AG04450 (cell line): ENCODE data around the gene TAS2R40. TPM values are rescaled to one million over a fixed set of nuclear protein-coding genes. Genes with fewer than 3 reads are reported as not detected.

ENCODE experiments used
- CTCF ChIA-PET: fragments of 300-600, 350-600 bp; formaldehyde crosslinking; extraction: SDS; loops from one replicate; lab custom pipeline; 2022; ENCODE audit warnings: antibody characterized with exemption, inconsistent platforms; lab: Charles Lee
- POLR2A ChIA-PET: fragments of 350-600 bp; formaldehyde crosslinking; extraction: SDS; loops from one replicate; lab custom pipeline; 2021; ENCODE audit warnings: antibody characterized with exemption, inconsistent platforms; lab: Yijun Ruan, JAX
- DNase-seq: peaks from one replicate; pipeline ENCODE4 v3.0.0-alpha.2; 2011; ENCODE audit warnings: low read depth, low spot score
- H3K27ac ChIP-seq: one replicate; pipeline ENCODE4 v1.5.1; 2012; ENCODE audit warnings: low read depth, low read length, control low read depth
- H3K27me3 ChIP-seq: one replicate; pipeline ENCODE4 v1.6.0; 2012; ENCODE audit warnings: low read length; ENCODE audit not compliant: control insufficient read depth, insufficient read depth
- H3K4me3 ChIP-seq: 2 replicates; pipeline ENCODE4 v1.5.1; 2011; ENCODE audit warnings: mild to moderate bottlenecking, low read depth, low read length, control low read depth
- H3K9me3 ChIP-seq: 2 replicates; pipeline ENCODE4 v1.5.1; 2012; ENCODE audit warnings: low read length; ENCODE audit not compliant: control insufficient read depth, insufficient read depth
- polyA plus RNA-seq: library from polyadenylated mRNA; depleted of rRNA; stranded (reverse); fragments of >200 nt; gene quantifications from 2 replicates; pipeline ENCODE4 v1.2.3, GENCODE V29; 2011
- TF ChIP-seq, protein P1 (sequence below): IDR thresholded peaks from 2 replicates; pipeline ENCODE4 v1.5.1; 2011; ENCODE audit warnings: low read depth, low read length, control low read depth, inconsistent platforms

The TAS2R40 gene
- polyA plus RNA-seq, 1 experiment = not detected

DNA sequence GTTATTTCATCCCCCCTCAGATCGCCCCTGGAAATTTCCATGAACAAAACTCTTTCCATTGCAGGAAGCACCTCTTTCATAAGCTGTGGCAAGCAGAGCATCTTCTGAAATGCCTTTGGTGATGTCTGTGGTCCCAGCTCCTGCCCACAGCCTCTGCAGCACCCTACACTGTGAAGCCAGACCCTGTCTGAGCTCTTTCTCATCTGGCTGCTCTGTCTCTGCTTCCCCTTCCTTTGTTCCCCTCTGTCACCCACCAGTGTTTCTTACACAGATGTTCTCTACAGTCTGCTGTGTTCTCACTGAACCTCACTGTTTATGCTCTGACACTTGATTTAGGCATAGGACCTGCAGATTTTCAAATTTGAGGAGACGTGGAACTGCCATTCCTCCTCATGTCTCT, 40.5 kb upstream of the TAS2R40 start:
- ChIA-PET POLR2A (no interaction called here), CTCF (no interaction called here)
- no peak overlapping the region for H3K4me3 ChIP-seq
- peaks cover 2% of the 10 kb centered on the region; the same call in 1 of the 2 replicates for H3K9me3 ChIP-seq
- no peak overlapping the region for H3K27ac ChIP-seq
- TF ChIP-seq, protein P1, sequence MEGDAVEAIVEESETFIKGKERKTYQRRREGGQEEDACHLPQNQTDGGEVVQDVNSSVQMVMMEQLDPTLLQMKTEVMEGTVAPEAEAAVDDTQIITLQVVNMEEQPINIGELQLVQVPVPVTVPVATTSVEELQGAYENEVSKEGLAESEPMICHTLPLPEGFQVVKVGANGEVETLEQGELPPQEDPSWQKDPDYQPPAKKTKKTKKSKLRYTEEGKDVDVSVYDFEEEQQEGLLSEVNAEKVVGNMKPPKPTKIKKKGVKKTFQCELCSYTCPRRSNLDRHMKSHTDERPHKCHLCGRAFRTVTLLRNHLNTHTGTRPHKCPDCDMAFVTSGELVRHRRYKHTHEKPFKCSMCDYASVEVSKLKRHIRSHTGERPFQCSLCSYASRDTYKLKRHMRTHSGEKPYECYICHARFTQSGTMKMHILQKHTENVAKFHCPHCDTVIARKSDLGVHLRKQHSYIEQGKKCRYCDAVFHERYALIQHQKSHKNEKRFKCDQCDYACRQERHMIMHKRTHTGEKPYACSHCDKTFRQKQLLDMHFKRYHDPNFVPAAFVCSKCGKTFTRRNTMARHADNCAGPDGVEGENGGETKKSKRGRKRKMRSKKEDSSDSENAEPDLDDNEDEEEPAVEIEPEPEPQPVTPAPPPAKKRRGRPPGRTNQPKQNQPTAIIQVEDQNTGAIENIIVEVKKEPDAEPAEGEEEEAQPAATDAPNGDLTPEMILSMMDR = no peak
- no peak for DNase-seq
- no peaks in the 10 kb centered on the region for H3K27me3 ChIP-seq

DNA sequence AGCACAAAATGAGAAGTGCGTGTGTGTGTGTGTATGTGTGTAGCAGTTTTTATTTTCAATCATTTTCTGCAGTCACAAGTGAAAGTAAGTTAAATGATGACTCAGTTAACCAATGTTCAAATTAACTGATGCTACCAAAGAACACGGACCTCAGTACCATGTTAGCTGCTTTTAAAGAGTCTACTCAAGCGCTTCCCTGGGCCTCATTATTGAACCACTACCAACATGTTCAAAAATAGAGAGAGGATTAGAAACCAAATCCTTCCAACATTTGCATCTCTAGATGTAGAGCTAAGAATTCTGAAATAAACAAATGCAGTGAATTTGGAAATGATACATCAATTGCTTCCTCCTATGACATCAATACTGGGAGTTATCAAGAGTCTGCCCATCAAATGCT, 38.8 kb upstream of the TAS2R40 start, which contains the start of gene TAS2R39:
Gene TAS2R39 (plus strand): TSS at position 396 of the 400 bp plus-strand sequence. CDS start 0 bp downstream, at position 396.
- ChIA-PET CTCF (interaction anchor here (1.2 kb wide), 1 partner anchor 32 kb away, joined by 6 read pairs; no protein-coding TSS in a partner anchor), POLR2A (no interaction called here)
- Histone ChIP-seq H3K4me3 (no peak within 1 kb of the TSS), H3K9me3 (peaks cover 2% of the 10 kb centered on the region; the same call in 1 of the 2 replicates), H3K27ac (no peak within 1 kb of the TSS), H3K27me3 (no peaks in the 10 kb centered on the region)
- TF ChIP-seq, protein P1 = no peak
- no peak for DNase-seq

DNA sequence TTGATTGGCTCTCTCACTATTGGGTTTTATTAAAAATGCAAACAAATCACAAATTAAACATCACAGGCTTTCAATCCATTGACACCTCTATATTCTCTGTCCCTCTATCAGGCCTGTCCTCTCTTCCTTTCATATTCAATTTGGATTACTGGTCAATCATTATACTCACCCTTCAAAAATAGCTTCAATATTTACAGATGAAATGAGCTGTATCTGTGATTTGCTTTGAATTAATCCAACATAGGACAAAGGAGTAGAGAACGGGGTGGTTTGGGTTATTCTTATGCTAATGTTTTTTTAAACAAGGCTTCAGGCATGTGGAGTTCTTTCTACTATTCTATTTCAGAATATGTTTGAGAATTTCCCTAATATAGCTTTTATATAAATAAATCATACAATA, 36.3 kb upstream of the TAS2R40 start:
- ChIA-PET CTCF (no interaction called here), POLR2A (no interaction called here)
- TF ChIP-seq, protein P1 = no peak
- Histone ChIP-seq H3K27ac (no peak overlapping the region), H3K4me3 (no peak overlapping the region), H3K9me3 (no peaks in the 10 kb centered on the region; the same call in 1 of the 2 replicates), H3K27me3 (no peaks in the 10 kb centered on the region)
- no peak for DNase-seq

DNA sequence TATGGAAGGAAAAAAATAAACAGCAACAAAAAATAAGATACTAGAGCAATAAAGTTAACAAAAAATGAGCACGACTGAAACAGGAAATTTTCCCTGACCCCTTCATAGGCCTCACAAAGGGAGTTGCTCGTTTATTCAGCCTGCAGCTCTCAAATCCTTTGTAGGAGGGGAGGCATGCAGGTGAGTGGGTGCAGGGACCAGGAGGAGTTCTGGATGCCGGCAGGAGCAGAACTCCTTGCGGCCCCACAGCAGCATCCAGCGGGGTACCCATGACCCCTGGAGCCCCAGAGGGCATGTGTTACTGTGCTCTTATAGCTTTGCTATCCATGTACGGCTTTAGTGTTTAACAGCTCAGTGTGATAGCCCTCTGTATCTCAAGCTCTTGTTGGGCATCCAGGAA, 32.8 kb upstream of the TAS2R40 start:
- TF ChIP-seq, protein P1 = no peak
- CTCF ChIA-PET = interaction anchor here (1.1 to 4.4 kb wide), 3 partner anchors 26 to 186 kb away, joined by 3 to 32 read pairs (median 4); no protein-coding TSS in a partner anchor
- POLR2A ChIA-PET = no interaction called here

DNA sequence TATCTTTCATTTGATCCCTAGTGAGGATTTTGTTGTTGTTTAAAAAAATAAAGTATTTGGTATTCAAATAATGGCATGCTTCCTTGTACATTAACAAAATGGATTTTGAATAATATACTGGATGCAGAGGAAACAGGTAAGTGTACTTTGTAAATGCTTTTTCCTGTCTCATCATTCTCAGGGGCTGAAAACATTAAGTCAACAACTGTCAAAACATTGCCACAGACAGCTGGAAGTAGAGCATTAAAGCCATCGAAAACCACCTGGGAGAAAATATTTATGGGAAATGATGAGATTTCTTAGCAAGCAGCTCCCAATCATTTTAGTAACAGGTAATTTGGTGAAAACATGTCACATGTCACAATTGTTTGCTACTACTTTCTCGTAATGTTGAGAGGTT, 28.0 kb upstream of the TAS2R40 start:
- CTCF ChIA-PET = interaction anchor here (4.2 kb wide), 1 partner anchor 21 kb away, joined by 20 read pairs; no protein-coding TSS in a partner anchor
- H3K9me3 ChIP-seq = no peaks in the 10 kb centered on the region; the same call in 1 of the 2 replicates
- TF ChIP-seq, protein P1 = no peak
- DNase-seq = no peak
- no peaks in the 10 kb centered on the region for H3K27me3 ChIP-seq
- no peak overlapping the region for H3K27ac ChIP-seq
- no peak overlapping the region for H3K4me3 ChIP-seq
- POLR2A ChIA-PET = no interaction called here

More for the DNA sequence above, 32.8 kb upstream of the TAS2R40 start:
- no peak overlapping the region for H3K4me3 ChIP-seq
- no peaks in the 10 kb centered on the region for H3K27me3 ChIP-seq
- no peaks in the 10 kb centered on the region; the same call in 1 of the 2 replicates for H3K9me3 ChIP-seq
- DNase-seq = no peak
- H3K27ac ChIP-seq = no peak overlapping the region
